IPS-NIHi7 (cell line): ENCODE measurements around the gene NINJ2.
"Not testable (repeated sequence)": the region's sequence is repeated elsewhere in the genome, so short reads cannot be mapped to it uniquely, and the experiment has no call there.

Experiments
- DNase-seq: peaks from one replicate; pipeline ENCODE4 v3.0.0; 2012; ENCODE audit warnings: mixed read lengths; ENCODE audit errors: extremely low spot score

Gene NINJ2, protein sequence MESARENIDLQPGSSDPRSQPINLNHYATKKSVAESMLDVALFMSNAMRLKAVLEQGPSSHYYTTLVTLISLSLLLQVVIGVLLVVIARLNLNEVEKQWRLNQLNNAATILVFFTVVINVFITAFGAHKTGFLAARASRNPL

DNA sequence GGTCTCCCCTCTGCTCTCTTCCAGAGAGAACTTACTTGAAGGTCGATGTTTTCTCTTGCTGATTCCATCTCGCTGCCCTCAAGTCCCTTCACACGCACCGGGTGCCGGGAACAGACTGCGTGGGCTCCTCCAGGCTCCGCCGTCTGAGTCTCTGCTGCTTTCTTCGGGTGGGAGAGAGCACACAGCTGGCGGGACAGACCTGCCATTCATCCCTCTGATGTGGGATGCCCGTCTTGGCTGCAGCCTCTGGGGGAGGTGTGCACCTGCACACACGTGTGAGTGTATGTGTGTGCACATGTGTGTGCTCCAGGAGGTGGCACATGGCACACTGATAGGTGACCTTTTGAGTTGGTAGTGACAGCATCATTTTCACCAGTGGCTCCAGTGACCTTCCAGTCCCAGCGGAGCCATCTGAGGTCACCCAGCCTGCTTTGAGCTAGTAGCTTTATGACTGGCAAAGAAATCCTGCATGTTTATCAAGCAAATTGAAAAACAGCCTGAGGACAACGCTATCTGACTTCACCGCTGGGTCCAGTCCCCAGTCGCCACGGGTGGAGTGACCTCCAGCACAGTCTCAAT, at the start of gene NINJ2:
Gene NINJ2 (minus strand): TSS at position 153 of the 579 bp plus-strand sequence. CDS start 85 bp downstream, at position 68.
- DNase-seq, result no peak

DNA sequence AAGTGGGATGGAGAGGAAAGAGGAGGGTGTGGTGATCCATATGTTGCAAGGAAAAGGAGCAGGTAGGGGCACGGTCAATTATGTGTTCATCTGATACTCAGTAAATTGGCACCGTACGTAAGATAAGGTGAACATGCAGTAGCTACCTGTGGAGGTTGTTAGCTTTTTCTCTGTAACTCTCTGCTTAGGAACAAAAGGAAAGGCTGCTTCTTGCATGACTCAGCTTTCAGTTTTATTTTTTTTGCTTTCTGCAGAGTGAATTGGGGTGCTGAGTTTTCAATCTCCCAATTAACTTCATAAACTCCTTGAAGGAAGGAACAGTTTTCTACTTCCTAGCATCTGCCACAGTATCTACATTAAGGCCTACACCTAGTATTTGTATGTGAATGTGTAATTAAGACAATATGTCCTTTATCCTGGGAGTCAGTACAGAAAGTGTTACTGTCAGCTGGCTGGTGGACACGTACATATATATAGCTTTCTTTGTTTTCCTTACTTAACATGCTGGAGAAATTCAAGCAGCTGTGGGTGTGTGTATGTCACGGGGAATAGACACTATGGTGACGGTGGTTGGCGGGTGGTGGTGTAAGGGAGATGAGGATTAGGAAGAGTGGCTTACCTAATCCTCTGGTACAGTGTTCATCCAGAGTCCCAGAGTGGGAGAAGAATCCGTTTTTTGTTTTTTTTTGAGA, 49.1 kb upstream of the NINJ2 start:
- no peak for DNase-seq

DNA sequence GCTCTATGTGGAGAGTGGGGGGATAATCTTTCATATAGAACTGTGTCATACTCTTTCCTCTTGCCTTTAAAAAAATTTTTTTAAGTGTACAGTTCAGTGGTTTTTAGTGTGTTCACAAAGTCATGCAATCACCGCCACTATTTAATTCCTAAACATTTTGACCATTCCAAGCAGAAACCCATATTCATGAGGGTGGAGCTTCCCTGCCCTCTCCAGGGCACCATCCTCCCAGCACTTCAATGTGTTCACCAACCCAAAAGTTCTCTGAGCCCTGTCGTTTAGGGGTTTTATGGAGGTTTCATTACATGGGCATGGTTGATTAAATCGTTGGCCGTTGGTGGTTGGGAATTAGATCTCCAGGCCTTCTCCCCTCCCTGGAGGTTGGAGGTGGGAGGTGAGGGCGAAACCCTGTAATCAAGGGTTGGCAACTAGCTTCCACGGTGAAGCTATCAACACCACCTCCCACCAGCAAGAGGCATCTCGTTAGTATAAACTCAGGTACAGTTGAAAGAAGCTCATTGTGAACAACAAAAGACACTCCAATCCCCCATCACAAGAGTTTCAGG, 46.3 kb upstream of the NINJ2 start:
- DNase-seq, result no peak

DNA sequence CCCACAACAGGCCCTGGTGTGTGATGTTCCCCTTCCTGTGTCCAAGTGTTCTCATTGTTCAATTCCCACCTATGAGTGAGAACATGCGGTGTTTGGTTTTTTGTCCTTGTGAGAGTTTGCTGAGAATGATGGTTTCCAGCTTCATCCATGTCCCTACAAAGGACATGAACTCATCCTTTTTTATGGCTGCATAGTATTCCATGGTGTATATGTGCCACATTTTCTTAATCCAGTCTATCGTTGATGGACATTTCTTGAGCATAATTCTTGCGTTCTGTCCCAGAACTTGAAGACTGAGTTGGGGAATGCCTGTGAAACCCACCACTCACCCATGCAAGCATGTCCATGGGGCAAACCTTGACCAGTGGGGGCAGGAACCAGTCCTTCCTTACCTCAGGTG, 44.8 kb upstream of the NINJ2 start:
- not testable (repeated sequence) for DNase-seq

DNA sequence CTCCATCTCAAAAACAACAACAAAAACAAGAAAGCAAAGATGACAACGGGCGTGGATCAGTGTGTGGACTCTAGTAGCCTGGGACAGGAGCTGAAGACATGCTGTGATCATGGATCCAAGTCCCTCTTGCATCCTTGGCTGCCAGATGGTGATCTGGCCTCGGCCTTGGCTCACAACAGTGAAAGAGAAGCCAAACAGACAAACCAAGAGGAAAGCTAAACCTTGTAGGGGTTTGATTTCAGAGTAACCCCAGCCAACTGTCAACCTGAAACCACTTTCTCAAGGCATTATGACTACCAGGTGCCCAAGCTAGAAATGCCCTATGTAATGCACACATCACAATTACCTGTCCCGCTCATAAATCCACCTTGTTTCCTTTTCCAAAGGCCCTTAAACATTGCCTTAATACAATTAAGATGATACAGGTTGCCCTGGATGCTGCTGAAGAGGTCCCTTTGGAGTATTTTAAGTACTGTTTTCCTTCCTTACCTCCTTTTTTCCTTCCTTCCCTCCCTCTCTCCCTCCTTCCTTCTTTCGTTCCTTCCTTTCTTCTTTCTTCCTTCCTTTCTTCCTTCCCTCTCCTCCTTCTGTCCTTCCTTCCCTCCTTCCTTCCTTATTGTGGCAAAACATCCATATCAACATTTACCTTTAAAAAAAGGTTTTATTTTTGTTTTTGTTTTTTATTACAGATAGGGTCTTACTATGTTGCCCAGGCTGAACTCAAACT, 41.4 kb upstream of the NINJ2 start:
- DNase-seq, result no peak

DNA sequence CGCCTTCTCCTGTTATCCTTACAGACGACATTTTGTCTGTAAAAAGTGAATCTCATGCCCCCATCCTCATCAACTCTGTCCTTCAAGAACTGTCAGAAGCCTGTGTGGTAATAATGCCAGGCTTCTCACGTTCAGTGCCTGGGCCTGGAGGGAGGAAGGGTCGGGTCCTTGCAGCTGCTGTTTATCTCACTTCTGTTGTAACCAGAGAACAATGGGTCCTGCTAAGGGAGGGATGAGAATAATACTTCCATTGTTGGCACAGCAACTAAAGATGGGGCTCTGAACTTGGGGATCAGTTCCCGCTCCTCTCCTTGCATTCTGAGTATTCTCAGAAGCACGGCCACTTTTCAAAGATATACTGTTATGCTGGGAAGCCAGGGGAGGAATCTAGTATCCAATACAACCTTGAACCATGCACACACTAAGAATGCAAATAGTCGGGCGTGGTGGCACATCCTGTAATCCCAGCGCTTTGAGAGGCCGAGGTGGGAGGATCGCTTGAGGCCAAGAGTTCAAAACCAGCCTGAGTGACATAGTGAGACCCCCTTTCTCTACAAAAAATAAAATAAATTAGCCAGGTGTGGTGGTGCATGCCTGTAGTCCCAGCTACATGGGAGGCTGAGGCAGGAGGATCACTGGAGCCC, 38.8 kb upstream of the NINJ2 start:
- DNase-seq, result no peak

DNA sequence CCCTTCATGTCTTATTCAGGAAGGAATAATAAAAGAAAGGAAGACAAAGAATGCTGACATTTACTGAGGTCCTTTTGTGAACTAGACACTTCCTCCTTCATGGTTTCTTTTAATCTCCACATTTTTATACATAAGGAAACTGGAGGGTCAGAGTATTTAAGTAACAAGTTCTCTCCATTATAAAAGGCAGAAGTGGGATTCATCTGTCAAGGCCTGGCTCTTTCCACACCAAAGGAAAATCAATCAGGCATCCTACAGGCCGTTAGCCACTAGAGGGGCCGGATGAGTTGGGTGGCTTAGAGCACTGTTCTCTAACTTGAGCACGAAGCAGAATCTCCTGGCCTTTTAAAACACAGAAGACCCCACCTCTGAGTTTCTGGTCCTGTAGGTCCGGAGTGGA, 36.8 kb upstream of the NINJ2 start:
- DNase-seq, result peak; percentile 52

DNA sequence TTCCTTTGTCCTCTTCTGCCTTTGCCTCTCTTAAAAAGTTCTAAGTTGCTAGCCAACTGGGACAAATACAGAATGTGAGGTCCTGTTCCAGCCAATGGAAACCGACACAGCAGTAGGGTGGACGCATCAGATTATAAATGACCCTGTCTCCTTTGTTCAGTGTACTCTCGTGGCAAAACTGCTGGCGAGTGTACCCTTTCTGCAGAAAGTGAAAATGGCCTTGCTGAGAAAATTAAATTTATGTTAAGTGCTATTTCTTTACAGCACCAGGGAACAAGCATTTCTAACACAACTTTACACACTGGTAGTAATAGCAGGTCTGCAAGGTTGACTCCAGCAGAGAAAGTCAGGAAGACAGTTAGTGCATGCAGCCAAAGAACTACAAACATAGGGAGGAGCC, 35.0 kb upstream of the NINJ2 start:
- DNase-seq, result not testable (repeated sequence)

DNA sequence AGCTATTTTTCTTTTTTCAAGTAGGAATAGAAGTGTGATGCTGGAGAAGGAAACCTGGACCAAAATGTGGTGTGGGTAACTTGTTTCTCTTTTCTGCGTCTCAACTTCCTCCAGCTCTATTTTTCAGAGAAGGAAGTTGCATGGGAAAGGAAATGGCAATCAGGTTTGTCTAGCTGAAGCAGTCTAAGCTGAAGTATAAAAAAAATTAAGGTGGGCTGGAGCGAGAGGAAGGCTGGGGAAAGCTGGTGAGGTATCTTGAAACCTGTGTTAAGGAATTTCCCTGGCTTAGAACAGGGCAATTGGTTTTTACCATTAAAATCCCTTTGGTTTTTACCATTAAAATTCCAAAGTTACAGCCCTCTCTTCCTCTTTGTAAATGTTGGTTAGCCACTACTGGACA, 34.2 kb upstream of the NINJ2 start:
- DNase-seq, result no peak

DNA sequence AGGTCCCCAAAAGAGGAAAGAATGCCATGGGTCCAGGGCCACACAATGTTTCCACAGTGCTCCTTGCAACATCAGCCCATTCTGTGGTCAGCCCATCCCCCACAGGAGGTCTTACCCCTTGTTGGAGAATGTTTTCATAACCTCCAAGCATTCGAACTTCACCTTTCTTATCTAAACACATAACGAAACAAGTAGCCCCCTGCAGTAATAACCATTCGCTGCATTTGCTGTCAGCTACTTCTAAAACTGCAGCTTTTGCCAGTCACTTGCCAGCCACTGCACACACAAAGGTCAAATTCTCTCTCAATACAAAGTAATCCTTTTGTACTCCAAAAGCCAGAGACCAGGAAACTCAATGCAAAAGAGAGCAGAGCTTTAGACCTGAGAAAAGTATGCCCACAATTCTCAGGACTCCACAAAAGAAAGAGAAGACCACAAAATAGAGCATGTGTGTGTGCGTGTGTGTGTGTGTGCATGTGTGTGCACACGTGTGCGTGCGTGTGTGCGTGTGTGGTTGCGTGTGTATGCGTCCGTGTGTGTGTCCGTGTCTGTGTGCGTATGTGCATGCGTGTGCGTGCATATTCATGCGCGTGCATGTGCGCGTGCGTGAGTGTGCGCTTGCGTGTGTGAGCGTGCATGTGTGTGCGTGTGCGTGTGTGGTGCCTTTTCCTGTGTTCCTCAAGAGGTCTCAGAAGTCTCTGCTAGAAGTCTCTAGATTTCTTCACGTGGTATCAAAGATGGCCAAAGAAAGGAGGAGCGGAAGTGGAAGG, 31.7 kb upstream of the NINJ2 start:
- no peak for DNase-seq

DNA sequence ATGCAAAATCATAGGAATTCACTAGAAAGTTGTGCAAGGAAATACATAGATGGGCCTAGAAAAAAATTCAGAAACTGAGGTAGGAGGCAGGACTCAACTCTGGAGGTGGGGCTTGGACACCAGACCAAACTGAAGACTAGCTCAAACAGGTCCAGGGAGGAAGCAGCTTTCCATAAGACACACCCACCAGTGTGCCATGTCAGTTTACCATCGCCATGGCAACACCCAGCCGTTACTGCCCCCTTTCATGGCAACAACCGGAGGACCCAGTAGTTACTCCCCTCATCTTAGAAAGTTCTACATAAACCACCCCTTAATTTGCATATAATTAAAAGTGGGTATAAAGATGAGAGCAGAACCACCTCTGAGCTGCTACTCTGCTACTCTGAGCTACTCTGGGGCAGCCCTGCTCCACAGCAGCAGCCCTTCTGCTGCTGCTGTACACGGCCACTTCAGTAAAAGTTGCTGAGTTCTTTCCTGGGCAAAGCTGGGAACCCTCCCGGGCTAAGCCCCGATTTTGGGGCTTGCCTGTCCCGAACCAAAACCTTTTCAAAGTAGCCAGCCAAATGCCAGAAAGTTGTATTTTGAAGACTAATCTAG, 30.8 kb upstream of the NINJ2 start:
- no peak for DNase-seq

DNA sequence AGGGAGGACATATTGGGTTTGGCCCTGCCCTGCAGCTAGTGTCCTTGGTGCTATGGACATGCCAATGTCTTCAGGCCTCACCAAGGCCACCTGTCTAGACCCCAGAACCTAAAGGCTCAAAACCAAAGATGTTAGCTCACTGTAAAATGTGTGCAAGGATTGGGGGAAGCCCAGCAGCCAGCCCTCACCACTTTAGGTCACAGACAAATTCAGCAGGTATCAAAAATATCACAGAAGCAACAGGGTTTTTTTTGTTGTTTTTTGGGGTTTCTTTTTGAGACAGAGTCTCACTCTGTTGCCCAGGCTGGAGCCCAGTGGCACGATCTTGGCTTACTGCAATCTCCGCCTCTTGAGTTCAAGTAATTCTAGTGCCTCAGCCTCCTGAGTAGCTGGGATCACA, 29.0 kb upstream of the NINJ2 start:
- no peak for DNase-seq

DNA sequence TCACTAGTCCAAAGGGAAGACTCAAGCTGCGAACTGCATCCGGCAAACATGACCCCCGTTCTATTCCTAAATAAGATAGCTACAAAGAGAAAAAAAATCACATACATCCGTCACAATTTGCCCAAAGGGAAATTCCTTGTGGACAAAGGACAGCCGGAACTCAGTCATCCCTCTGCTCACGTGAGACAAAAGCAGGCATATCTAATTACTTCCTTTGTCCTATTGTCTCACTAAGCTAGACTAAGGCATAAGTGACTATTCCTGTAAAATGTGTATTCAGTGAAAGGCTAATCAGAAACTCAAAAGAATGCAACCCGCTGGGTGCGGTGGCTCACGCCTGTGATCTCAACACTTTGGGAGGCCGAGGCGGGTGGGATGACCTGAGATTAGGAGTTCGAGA, 27.2 kb upstream of the NINJ2 start:
- DNase-seq, result no peak

DNA sequence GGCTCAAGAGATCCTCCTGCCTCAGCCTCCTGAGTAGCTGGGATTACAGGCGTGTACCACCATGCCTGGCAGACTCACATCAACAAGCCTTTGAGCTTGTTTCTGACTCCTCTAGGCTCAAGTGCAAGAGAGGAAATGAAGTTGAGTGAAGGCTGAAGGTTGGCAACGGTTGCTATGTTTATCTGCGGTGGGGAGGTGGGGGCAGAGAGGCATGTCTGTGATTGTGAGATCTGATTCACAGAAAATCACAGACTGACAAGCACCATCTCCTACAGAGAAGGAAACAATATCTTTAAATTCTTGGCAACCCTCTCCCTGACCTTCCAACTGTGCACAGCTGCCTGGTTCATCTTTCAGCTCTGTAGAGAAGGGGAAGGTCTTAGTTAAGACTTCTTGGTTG, 22.1 kb upstream of the NINJ2 start:
- no peak for DNase-seq

DNA sequence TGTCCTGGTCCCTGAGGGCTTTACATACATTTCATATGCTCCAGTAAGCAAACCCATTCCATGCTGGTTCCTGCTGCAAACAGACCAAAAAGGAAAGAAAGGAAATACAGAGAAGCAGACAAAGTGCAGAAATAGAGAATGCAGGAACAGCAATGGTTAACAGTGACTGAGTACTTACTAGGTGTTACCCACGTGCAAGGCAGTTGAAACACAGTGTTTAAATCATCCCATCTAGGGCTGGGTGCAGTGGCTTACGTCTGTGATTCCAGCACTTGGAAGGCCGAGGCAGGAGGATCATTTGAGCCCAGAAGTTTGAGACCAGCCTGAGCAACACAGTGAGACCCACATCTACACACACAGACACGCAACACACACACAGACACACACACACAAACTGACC, 21.2 kb upstream of the NINJ2 start:
- DNase-seq, result no peak

DNA sequence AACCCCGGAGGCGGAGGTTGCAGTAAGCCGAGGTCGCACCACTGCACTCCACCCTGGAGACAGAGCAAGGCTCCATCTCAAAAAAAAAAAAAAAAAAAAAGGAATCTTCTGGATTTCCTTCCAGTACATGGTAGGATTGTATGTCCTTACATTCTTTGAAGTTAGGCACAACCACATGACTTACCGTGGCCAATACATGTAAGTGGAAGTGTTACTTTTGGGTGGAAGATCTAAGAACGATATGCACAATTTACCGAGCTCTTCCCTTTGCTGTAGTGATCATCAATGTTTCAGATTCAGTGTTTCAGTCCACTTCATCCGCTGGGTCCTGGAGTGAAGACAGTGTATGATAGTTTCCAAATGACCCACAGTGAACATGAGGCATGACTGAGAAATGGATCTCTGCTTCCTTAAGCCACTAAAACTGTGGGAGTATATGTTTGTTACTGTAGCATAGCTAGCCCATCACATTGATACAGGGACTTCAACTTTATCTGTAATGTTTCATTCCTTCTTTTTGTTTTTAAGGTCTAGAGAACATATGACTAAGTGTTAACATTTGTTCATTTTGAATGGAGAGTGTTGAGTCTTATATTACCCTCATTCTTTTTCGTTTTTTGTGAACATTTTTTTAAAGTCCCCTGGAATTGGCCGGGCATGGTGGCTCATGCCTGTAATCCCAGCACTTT, 18.5 kb upstream of the NINJ2 start:
- DNase-seq, result no peak

DNA sequence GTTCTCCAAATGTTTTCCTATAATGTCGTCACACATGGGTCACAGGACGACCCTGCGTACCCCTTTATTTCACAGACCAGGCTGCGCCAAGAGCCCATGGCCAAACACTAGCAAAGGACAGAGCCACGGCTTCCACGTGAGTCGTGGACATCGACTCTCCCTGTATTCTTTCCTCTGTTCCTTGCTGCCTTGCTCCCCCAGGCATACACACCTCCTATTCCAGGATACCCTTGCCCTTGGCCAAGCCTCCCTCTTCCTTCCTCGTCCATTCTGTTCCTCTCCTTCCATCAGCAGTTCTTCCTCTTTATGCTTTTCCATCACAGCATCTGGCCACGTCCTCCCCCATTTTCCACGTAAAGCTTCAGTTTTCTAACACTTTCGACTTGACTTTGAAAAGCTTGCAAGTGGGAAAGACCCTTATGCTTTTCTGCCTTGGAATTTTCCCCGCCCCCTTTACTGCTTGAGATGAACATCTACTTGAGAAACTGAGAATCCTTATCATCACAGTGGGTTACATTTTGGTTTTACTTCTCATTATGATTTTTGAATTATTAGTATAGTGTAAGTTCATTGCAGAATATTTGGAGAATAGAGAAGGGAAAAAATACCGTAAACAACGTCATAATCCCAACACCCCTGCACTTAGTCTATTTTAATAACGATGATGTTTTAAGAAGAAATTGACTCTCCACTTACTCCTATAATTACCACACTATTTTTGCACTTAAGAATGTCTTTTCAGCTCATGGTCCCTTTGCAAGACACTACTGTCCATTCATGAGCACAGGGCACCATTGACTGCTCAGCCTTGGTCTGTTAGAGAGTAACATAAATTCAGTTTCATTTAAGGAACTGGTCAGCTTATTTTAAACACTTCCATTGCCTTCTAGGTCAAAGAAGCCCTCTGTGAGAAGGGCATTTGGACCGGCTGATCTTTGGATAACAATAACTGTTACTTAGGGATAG, 15.8 kb upstream of the NINJ2 start:
- no peak for DNase-seq

DNA sequence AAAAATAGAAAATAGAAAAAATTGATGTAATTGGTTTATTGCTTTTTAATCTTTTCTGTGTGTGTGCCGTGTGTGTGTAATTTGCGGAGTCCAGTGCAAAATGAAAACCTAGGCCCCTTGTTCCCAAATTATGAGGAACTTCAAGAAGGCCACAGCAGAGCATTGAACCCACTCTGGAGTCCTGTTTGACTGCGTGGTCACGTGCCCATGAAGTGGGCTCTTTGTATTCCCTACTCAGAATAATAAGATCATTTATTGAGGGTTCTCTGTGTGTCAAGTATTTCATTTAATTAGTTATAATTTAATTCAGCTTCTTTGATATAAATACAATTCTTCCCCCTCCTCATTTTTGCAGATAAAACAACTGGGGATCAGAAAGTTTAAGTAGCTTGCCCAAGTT, 12.3 kb upstream of the NINJ2 start:
- DNase-seq, result no peak

DNA sequence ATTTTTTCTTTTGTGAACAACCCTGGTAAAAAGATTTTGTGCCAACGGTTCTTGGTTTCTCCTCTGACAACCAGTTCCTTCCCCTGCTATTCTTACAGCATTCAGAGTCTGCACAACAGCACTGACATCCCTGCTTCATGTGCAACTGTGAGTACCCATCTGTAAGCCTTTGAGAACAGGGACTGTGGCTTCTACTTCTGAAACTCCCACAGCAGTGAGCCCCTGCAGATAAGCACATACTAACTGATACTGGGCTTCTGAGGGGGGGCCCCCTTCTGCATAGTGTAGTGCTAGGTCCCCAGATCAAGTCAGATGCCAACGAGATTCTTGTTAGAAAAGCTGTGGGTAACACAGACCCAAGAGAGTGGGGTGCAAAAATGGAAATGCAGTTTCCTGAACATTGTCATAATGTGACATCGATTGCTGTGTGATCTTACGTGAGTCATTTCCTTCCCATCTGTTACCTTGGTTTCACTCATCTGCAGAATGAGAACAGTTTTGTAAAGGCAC, 11.1 kb upstream of the NINJ2 start:
- DNase-seq, result no peak
